COLO829 (cell line): Measurements from ENCODE around the gene SCAF4.
A peak's percentile ranks its signal among the peaks of the same experiment; 100 is the strongest.
"Not testable (repeated sequence)": the region's sequence is repeated elsewhere in the genome, so short reads cannot be mapped to it uniquely, and the experiment has no call there.

Source experiments
- DNase-seq: peaks from one replicate; pipeline ENCODE4 v3.0.0; 2012; ENCODE audit warnings: low spot score

The SCAF4 gene

DNA sequence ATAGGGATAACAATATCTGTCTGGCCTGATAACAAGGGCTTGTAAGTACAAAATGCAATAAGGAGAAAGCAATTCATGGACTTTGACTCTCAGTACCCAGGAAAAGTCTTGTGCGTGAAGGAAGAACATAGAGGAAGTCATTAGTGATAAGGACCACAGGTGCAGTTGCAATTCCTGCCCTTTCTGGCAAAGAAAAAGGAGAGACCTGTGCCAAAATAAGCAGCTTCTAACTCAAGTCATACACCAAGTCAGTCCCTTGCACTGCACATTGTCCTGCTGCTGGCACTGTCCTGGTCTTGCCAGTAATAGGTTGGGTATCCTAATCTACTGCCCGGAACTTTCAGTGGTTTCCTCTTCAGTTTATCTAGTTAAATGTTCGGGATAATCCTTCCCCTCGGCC, 87.3 kb downstream of the SCAF4 start:
- no peak for DNase-seq

DNA sequence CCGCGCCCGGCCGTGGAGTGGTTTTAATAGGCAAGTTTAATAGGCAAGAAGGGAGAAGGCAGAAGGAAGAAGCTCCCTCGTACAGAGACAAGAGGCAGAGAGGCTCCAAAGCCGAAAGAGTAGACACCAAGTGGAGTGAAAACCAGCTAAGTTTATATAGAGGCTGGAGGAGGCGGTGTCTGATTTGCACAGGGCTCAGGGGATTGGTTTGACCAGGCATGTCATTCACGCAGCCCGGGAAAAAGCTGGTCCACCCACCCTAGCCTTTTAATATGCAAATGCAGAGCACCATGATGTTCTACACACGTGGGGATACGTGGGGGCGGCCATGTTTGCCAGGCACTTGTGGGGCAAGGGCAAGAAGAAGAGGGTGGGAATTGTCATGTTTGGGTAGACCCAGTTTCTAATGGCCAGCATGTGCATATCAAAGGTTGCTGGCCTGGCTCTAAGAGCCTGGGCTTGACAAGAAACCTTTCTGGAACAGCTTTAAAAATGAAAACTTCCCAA, 90.4 kb downstream of the SCAF4 start:
- no peak for DNase-seq

DNA sequence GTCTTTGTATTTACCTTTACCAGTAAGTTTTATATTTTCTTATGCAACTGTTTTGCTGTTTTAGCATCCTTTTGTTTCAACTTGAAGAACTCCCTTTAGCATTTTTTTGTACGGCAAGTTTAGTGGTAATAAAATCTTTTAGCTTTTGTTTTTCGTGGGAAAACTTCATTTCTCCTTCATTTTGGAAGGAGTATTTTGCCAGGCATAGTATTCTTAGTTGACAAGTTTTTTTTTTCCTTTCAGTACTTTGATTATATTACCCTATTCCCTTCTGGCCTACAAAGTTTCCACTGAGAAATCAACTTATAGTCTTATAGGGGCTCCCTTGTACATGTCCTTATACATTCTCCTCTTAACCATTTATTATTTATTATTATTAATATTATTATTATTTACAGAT, 95.0 kb downstream of the SCAF4 start:
- DNase-seq, result no peak

DNA sequence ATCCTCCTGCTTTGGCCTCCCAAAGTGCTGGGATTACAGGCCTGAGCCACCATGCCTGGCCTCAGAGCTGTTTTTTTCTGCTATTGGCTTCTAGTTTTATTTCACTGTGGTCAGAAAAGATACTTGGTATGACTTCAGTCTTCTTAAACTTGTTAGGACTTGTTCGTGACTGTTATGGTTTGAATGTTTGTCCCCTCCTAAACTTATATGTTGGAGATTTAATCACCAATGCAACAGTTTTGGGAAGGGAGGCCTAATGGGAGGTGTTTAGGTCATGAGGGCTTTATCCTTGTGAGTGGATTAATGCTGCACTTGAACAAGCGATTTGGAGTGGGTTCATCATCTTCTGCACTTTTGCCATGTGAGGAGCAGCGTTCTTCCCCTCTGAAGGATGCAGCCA, 96.9 kb downstream of the SCAF4 start:
- no peak for DNase-seq

DNA sequence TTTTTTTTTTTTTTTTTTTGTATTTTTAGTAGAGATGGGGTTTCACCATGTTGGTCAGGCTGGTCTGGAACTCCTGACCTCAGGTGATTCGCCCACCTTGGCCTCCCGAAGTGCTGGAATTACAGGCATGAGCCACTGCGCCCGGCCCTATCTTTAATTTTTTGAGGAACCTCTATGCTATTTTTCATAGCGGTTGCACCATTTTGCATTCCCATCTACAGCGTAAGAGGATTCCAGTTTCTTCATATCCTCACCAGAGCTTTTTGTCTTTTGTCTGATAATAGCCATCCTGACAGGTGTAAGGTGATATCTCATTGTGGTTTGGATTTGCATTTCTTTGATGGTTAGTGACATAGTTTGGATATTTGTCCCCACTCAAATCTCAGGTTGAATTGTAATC, 100.0 kb downstream of the SCAF4 start:
- DNase-seq, result not testable (repeated sequence)

DNA sequence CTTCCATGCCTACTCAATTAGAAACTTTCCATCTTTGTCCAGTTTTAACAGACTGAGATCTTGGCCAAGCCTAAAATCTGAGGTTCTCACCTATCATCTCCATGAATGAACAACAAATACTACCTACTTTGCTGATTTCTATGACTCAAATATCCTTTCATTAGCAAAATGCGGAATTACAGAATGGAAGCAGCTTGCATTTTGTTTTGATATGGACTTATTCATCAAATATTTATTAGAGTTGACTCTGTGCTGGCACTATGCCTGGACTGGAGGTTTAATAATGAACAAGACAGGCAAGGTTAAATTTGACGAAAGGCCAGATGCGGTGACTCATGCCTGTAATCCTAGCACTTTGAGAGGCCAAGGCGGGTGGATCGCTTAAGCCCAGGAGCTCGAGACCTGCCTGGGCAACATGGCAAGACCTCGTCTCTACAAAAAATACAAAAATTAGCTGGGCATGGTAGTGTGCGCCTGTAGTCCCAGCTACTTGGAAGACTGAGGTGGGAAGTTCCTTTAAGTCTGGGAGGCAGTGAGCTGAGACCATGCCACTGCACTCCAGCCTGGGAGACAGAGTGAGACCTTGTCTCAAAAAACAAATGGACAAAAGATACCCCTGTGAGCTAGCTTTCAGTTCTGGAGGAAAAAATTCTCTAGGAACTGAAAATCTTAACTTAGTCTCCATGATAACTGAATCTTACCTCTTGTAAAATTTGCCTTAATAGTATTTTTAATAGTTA, 101.8 kb downstream of the SCAF4 start:
- DNase-seq, result peak; percentile 86

DNA sequence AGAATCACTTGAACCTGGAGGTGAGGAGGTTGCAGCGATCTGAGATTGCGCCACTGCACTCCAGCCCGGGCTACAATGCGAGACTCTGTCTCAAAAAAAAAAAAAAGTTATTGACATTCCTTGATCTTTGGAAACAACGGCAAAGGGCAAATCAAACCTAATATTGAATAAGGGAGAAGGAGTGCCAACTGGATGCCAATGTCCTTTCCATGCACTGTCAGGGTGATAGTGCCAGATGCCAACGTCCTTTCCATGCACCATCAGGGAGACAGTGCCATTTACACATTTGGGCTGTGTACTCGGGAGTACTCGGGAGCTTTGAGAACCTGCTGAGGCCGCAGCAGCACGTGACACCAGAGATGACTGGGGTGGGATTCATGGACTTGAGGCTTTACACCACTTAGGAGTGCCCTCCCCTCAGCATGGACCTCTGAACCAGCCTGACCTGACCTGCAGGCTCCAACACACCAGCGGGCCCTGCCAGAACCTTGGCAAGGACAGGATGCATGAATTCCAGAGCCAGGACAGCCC, 106.9 kb downstream of the SCAF4 start:
- DNase-seq, result no peak

DNA sequence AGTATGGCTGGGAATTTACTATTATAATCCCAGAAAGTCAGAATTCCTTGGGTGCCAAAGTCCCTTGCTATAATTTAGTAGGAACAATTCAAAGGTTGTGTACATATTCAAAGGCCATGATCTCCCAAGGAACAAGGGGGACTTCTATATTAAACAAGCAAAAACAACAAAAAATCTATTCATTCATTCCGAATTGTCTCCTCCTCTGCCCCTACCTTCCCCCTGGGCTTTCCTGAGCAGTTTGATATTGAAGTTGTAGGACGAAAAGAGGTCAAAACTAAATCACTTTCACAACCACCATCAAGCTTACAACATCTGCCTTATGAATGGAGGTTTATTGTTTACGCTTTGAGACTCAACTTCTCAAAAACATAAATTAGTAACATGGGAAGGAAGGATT, 107.7 kb downstream of the SCAF4 start:
- peak; percentile 61 for DNase-seq

DNA sequence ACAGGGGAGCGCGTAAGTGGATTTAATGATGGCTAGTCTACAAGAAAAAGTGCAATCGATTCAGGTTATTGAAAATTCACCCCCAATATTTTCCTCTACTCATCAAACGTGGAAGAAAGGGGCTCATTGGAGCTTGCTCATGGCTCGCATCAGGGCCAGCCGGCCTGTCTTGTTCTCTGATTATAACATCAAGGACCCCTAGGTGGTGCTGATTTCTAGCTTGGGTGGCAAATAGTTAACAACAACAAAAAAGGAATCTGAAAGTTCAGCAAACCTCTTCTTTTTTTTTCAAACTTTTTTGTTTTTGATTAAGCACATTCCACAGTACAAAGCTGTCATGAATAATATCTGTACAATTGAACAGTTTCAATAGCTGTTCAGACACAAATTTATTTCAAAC, 108.3 kb downstream of the SCAF4 start:
- peak; percentile 25 for DNase-seq

DNA sequence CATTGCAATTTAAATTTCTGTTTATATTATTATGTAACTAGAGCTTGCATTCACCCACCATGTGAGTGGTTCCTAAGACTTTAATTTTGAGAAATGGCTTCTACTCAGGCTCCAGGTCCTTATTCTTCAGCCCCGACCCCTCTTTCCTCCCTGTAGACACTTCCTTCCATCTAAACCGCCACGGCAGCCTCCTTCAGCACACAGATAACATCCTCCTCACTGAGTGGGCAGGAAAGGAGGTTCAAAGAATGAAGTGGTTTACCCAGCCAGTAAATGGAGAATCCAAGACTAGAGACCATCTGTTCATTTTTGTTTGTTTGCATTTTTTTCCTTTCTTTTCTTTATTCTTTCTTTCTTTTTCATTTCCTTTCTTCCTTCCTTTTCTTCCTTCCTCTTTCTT, 109.5 kb downstream of the SCAF4 start:
- no peak for DNase-seq
